Cardiac fibroblast (primary cell): ENCODE results near the gene PRPH2.

Source experiments
- DNase-seq, 2 donors: peaks; one replicate each; pipeline versions ENCODE4 v3.0.0 to v3.0.0-alpha.2; 2010; ENCODE audit warnings: low read depth in 2 of 2
- H3K4me3 ChIP-seq, 2 donors: replicated peaks in 1 of 2; 1 replicate in 1 of 2; 2 replicates in 1 of 2; pipeline ENCODE4 v1.5.1; 2011; ENCODE audit warnings: low read depth in 2 of 2, low read length in 2 of 2, mild to moderate bottlenecking in 2 of 2, moderate library complexity in 1 of 2
- TF ChIP-seq, protein P1 (sequence below): IDR thresholded peaks from one replicate; pipeline ENCODE4 v1.5.1; 2011; ENCODE audit warnings: low read depth, mild to moderate bottlenecking, low read length, inconsistent platforms

The PRPH2 gene

DNA sequence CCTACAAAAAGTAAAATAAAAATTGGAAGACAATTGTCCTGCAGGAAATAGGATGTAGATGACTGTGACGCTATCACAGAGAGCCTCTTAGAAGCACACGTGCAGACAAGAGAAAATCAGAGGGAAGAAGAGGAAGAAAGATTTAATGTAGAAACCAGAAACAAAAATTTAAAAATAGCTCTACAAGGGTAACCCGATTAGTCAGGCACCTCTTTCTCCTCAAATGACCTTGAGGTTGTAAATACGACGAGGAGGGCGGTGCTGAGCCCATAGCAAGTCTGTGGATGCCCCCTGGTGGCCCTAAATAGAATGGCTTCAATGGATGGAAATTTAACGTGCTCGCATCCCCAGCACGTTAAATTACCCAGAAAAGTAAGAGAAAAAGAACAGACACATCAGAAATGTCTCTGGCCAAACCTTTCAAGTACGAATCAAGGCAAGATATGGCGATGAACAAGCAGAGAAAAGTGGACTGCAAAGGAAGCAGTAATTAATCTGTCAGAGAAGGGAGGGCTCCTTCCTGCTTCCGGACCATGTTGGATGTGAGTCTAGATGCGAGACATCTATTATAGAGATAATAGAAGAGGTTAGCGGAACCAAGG lies 4.2 kb upstream of the PRPH2 start:
- TF ChIP-seq, protein P1, sequence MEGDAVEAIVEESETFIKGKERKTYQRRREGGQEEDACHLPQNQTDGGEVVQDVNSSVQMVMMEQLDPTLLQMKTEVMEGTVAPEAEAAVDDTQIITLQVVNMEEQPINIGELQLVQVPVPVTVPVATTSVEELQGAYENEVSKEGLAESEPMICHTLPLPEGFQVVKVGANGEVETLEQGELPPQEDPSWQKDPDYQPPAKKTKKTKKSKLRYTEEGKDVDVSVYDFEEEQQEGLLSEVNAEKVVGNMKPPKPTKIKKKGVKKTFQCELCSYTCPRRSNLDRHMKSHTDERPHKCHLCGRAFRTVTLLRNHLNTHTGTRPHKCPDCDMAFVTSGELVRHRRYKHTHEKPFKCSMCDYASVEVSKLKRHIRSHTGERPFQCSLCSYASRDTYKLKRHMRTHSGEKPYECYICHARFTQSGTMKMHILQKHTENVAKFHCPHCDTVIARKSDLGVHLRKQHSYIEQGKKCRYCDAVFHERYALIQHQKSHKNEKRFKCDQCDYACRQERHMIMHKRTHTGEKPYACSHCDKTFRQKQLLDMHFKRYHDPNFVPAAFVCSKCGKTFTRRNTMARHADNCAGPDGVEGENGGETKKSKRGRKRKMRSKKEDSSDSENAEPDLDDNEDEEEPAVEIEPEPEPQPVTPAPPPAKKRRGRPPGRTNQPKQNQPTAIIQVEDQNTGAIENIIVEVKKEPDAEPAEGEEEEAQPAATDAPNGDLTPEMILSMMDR: peak; percentile 81
- H3K4me3 ChIP-seq: peak overlapping the region in 1 of 2 donors; percentile 34
- peak; percentile 94 for DNase-seq

DNA sequence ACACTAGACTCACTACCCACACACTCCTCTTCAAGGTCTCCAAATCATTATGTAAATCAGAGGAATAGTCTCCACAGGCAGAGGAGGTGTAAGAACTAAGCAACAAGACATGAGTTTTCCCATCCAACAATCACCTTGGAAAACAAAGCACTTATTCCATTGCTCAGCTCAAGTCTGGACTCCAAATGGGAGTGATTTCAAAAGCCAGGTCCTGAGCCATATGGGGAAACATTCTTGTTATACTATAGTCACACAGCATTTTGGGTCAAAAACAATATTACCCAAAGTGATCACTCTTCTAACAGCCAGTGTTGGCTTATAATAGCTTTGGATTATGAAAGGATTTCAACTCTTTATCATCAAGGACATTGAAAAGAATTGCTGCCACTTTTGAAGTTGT lies 3.6 kb upstream of the PRPH2 start:
- H3K4me3 ChIP-seq: no peak overlapping the region
- TF ChIP-seq, protein P1: no peak
- DNase-seq: no peak

DNA sequence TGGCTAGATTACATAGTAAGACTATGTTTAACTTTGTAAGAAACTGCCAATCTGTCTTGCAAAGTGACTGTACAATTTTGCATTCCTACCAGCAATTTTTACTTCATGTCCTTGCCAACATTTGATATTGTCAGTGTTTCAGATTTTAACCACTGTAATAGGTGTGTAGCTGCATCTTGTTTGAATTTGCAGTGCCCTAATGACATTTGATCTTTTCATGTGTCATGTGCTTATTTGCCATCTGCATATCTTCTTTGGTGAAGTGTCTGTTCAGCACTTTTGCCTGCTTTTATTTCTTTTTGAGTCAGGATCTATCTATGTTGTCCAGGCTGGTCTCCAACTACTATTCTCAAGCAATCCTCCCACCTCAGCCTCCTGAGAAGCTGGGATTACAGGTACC lies 2.4 kb upstream of the PRPH2 start:
- TF ChIP-seq, protein P1: no peak
- no peak for DNase-seq
- no peak overlapping the region for H3K4me3 ChIP-seq

DNA sequence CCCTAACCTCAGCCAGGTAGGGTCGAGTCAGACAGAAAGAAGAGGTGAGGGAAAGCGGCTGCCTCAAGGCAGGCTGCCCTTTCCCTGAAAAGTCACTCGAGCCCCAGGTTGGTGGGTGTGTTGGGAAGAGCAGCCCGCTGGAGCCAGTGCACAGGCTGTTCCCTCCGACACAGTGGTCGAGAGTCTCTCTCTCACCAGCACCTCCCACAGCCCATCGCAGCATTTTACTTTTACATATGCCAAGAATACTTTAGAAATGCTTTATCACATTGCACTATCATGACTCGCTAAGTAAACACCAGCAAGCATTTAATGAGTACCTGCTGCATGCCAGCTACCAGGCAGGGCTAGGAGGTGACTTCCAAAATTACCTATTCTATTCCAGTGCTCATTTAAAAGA lies 1.7 kb downstream of the PRPH2 start:
- peak in 1 of 2 donors; percentile 48 for DNase-seq
- TF ChIP-seq, protein P1: no peak
- H3K4me3 ChIP-seq: no peak overlapping the region

DNA sequence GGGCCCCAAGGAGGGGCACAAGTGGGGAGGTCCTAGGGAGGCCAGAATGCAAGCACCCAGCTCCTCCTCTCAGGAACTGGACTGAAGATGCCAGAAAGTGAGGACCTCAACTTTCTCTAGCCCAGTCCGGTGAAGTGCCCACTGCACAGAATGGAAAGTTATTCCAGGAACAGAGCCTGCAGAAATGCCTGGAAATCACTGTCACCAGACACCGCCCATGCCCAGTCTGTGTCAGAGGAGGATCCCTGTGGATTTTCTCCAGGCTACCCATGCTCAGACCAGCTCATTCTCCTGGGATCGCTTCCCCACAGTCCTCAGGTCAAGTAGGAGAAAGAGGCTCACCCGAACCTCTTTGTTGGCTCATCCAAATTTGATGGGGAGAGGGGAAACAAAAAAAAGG lies 6.5 kb downstream of the PRPH2 start:
- DNase-seq: no peak
- TF ChIP-seq, protein P1: no peak
- H3K4me3 ChIP-seq: no peak overlapping the region

DNA sequence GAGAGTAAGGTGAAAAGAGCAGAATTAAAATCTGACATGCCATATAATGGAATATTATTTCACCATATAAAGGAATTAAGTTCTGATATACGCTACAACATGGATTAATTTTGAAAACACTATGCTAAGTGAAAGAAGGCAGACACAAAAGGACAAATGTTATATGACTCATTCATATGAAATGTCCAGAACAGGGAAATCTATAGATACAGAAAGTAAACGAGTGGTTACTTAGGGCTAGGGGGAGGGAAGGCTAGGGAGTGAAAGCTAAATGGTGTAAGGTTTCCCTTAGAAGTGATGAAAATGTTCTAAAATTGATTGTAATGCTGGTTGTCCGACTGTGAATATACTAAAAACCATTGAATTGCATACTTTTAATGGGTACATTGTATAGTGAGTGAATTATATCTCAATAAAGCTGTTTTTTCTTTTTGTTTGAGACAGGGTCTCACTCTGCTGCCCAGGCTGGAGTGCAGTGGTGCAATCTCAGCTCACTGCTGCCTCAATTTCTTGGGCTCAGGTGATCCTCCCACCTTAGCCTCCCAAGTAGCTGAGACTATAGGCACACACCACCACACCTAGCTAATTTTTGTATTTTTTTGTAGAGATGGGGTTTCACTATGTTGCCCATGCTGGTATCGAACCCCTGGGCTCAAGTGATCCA lies 8.2 kb downstream of the PRPH2 start:
- no peak overlapping the region for H3K4me3 ChIP-seq

More for the DNA sequence above, 8.2 kb downstream of the PRPH2 start:
- DNase-seq: peak; percentile 69 to 72
- TF ChIP-seq, protein P1: no peak
